Measurements from ENCODE around the gene ECI1. TPM values are rescaled to one million over a fixed set of nuclear protein-coding genes. Genes with fewer than 3 reads are reported as not detected.

The ECI1 gene
- total and polyA plus RNA-seq, 2 of the 13 experiments (the other 11 are each of a cell fraction or from before 2014, with no cell fraction given) = 82.0 to 102 TPM

DNA sequence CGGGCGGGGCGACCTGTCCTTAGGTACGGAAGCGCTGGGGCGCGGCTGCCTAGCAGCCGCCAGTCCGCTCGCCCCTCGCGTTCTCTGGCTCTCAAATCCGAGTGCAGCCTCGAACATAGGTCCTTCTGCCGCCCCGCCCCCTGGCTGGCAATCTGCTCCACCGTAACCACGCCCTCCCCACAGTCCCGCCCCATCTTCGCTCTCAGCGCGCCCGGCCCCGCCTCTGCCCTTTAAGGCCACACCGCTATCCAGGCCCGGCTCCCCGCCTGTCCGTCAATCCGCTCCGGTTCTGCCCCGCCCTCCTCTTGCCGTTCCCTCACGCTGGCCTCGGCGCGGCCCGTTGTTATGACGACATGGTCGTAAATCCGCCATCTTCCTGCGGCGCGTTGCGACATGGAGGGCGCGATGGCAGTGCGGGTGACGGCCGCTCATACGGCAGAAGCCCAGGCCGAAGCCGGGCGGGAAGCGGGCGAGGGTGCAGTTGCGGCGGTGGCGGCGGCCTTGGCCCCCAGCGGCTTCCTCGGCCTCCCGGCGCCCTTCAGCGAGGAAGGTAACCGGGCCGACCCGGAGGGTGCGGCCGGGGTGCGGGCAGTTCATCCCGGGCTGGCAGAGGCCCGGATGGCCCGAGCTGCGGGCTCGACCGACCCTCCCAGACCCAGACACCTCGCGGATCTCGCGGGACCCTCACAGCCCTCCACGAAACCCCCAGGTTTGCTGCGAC lies 28.0 kb downstream of the ECI1 start, which contains the start of gene E4F1 (continued):
- TF ChIP-seq RBM22 (optimal IDR thresholded peaks at IDR 0.05; ENCODE audit: low read length) (peak; percentile 94), IRF2 (CRISPR knock-in tag; IDR thresholded peaks at IDR 0.05) (peak; percentile 67; the same call in 1 of the 2 replicates), GFI1 (CRISPR knock-in tag; IDR thresholded peaks at IDR 0.05; ENCODE audit: borderline replicate concordance) (peak; percentile 51; the same call in 1 of the 2 replicates), HNF4A (CRISPR knock-in tag; IDR thresholded peaks at IDR 0.05) (no peak; the same call in 1 of the 2 replicates), EED (CRISPR knock-in tag; IDR thresholded peaks at IDR 0.05) (peak; percentile 77; the same call in 1 of the 2 replicates), SPEN (CRISPR knock-in tag; IDR thresholded peaks at IDR 0.05; ENCODE audit: low read depth) (peak; percentile 88), PHB2 (IDR thresholded peaks at IDR 0.05; ENCODE audit: partially characterized antibody) (no peak), RXRA (CRISPR knock-in tag; IDR thresholded peaks at IDR 0.05) (peak; percentile 64; the same call in 1 of the 2 replicates), SUZ12 (IDR thresholded peaks at IDR 0.05; ENCODE audit: low read depth, low read length) (no peak), ESRRA (CRISPR knock-in tag; IDR thresholded peaks at IDR 0.05; ENCODE audit: low read depth) (peak; percentile 73; the same call in 1 of the 2 replicates), ZNF607 (CRISPR knock-in tag; IDR thresholded peaks at IDR 0.05; ENCODE audit: borderline replicate concordance) (peak; percentile 42; the same call in 1 of the 2 replicates), ELF4 (CRISPR knock-in tag; IDR thresholded peaks at IDR 0.05; ENCODE audit: borderline replicate concordance) (no peak)
- TF ChIP-seq, protein P1, sequence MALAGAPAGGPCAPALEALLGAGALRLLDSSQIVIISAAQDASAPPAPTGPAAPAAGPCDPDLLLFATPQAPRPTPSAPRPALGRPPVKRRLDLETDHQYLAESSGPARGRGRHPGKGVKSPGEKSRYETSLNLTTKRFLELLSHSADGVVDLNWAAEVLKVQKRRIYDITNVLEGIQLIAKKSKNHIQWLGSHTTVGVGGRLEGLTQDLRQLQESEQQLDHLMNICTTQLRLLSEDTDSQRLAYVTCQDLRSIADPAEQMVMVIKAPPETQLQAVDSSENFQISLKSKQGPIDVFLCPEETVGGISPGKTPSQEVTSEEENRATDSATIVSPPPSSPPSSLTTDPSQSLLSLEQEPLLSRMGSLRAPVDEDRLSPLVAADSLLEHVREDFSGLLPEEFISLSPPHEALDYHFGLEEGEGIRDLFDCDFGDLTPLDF (CRISPR knock-in tag; IDR thresholded peaks at IDR 0.05) = peak; percentile 87; the same call in 1 of the 2 replicates
- TF ChIP-seq, protein P2, sequence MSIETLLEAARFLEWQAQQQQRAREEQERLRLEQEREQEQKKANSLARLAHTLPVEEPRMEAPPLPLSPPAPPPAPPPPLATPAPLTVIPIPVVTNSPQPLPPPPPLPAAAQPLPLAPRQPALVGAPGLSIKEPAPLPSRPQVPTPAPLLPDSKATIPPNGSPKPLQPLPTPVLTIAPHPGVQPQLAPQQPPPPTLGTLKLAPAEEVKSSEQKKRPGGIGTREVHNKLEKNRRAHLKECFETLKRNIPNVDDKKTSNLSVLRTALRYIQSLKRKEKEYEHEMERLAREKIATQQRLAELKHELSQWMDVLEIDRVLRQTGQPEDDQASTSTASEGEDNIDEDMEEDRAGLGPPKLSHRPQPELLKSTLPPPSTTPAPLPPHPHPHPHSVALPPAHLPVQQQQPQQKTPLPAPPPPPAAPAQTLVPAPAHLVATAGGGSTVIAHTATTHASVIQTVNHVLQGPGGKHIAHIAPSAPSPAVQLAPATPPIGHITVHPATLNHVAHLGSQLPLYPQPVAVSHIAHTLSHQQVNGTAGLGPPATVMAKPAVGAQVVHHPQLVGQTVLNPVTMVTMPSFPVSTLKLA (IDR thresholded peaks at IDR 0.05) = peak; percentile 60
- TF ChIP-seq, protein P3, sequence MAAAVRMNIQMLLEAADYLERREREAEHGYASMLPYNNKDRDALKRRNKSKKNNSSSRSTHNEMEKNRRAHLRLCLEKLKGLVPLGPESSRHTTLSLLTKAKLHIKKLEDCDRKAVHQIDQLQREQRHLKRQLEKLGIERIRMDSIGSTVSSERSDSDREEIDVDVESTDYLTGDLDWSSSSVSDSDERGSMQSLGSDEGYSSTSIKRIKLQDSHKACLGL (CRISPR knock-in tag; IDR thresholded peaks at IDR 0.05) = peak; percentile 89
- TF ChIP-seq, protein P4, sequence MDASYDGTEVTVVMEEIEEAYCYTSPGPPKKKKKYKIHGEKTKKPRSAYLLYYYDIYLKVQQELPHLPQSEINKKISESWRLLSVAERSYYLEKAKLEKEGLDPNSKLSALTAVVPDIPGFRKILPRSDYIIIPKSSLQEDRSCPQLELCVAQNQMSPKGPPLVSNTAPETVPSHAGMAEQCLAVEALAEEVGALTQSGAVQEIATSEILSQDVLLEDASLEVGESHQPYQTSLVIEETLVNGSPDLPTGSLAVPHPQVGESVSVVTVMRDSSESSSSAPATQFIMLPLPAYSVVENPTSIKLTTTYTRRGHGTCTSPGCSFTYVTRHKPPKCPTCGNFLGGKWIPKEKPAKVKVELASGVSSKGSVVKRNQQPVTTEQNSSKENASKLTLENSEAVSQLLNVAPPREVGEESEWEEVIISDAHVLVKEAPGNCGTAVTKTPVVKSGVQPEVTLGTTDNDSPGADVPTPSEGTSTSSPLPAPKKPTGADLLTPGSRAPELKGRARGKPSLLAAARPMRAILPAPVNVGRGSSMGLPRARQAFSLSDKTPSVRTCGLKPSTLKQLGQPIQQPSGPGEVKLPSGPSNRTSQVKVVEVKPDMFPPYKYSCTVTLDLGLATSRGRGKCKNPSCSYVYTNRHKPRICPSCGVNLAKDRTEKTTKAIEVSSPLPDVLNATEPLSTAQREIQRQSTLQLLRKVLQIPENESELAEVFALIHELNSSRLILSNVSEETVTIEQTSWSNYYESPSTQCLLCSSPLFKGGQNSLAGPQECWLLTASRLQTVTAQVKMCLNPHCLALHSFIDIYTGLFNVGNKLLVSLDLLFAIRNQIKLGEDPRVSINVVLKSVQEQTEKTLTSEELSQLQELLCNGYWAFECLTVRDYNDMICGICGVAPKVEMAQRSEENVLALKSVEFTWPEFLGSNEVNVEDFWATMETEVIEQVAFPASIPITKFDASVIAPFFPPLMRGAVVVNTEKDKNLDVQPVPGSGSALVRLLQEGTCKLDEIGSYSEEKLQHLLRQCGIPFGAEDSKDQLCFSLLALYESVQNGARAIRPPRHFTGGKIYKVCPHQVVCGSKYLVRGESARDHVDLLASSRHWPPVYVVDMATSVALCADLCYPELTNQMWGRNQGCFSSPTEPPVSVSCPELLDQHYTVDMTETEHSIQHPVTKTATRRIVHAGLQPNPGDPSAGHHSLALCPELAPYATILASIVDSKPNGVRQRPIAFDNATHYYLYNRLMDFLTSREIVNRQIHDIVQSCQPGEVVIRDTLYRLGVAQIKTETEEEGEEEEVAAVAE (CRISPR knock-in tag; IDR thresholded peaks at IDR 0.05; ENCODE audit: borderline replicate concordance) = no peak; the same call in 1 of the 2 replicates
- TF ChIP-seq, protein P5, sequence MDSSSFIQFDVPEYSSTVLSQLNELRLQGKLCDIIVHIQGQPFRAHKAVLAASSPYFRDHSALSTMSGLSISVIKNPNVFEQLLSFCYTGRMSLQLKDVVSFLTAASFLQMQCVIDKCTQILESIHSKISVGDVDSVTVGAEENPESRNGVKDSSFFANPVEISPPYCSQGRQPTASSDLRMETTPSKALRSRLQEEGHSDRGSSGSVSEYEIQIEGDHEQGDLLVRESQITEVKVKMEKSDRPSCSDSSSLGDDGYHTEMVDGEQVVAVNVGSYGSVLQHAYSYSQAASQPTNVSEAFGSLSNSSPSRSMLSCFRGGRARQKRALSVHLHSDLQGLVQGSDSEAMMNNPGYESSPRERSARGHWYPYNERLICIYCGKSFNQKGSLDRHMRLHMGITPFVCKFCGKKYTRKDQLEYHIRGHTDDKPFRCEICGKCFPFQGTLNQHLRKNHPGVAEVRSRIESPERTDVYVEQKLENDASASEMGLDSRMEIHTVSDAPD (CRISPR knock-in tag; IDR thresholded peaks at IDR 0.05) = peak; percentile 63
- TF ChIP-seq, protein P6, sequence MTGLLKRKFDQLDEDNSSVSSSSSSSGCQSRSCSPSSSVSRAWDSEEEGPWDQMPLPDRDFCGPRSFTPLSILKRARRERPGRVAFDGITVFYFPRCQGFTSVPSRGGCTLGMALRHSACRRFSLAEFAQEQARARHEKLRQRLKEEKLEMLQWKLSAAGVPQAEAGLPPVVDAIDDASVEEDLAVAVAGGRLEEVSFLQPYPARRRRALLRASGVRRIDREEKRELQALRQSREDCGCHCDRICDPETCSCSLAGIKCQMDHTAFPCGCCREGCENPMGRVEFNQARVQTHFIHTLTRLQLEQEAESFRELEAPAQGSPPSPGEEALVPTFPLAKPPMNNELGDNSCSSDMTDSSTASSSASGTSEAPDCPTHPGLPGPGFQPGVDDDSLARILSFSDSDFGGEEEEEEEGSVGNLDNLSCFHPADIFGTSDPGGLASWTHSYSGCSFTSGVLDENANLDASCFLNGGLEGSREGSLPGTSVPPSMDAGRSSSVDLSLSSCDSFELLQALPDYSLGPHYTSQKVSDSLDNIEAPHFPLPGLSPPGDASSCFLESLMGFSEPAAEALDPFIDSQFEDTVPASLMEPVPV (CRISPR knock-in tag; IDR thresholded peaks at IDR 0.05) = peak; percentile 66; the same call in 1 of the 2 replicates

All from HepG2 (cell line).